NB4 (cell line): ENCODE measurements around the gene ANKRD13D.
A peak's percentile ranks its signal among the peaks of the same experiment; 100 is the strongest.

Source experiments
- CTCF ChIP-seq: IDR thresholded peaks from one replicate; pipeline ENCODE4 v1.5.1; 2012; ENCODE audit warnings: low read depth, low read length
- MAX ChIP-seq: IDR thresholded peaks from 2 replicates; pipeline ENCODE4 v1.6.1; 2011; ENCODE audit warnings: low read depth, low read length
- POLR2A ChIP-seq: IDR thresholded peaks from 2 replicates; pipeline ENCODE4 v1.6.1; 2011; ENCODE audit warnings: mild to moderate bottlenecking; ENCODE audit not compliant: insufficient read length; ENCODE audit errors: extremely low read depth

GRCh38 chr11:67252831-67253239 is 36.3 kb upstream of the ANKRD13D start:
- TF ChIP-seq POLR2A (no peak), CTCF (peak; percentile 58), MAX (0 out of 2 replicates have a peak, but pooled peaks have one; percentile 10)
